NOMO-1 (cell line): ENCODE measurements around the gene ELFN1.

ENCODE experiments used
- DNase-seq, 2 experiments: peaks; one replicate each; lab custom pipeline; 2025; ENCODE audit not compliant: unreplicated experiment in 2 of 2; lab: John Stamatoyannopoulos, UW

Gene ELFN1

DNA sequence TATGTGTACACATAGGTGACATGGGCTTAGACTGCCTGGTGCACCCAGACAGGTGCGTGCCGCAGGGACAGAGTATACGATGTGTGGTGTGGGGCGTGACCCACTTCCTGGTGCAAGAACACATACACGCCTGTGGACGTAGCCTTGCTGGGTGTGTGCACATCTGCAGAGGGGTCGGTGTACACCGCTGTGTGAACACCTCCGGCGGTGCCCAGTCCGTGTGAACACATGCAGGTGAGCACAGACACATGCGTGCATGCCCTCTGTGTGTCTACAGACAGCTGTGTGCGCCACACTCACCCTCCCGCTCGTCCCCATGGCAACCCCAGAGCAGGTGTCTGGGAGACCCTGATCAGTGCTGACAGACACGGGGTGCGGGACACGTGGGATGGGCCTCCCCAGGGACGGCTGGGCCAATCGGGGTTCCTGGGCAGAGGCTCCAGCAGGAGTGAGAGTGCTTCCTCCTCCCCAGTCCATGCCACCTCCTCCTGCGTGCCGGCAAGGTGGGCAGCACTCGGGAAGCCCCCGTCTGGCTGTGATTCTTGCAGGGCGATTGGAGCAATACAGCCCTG, 23.4 kb downstream of the ELFN1 start:
- no peak for DNase-seq

- DNase-seq, result no peak
Observed at GRCh38 chr7:1693991-1694524, 24.0 kb downstream of the ELFN1 start.

DNA sequence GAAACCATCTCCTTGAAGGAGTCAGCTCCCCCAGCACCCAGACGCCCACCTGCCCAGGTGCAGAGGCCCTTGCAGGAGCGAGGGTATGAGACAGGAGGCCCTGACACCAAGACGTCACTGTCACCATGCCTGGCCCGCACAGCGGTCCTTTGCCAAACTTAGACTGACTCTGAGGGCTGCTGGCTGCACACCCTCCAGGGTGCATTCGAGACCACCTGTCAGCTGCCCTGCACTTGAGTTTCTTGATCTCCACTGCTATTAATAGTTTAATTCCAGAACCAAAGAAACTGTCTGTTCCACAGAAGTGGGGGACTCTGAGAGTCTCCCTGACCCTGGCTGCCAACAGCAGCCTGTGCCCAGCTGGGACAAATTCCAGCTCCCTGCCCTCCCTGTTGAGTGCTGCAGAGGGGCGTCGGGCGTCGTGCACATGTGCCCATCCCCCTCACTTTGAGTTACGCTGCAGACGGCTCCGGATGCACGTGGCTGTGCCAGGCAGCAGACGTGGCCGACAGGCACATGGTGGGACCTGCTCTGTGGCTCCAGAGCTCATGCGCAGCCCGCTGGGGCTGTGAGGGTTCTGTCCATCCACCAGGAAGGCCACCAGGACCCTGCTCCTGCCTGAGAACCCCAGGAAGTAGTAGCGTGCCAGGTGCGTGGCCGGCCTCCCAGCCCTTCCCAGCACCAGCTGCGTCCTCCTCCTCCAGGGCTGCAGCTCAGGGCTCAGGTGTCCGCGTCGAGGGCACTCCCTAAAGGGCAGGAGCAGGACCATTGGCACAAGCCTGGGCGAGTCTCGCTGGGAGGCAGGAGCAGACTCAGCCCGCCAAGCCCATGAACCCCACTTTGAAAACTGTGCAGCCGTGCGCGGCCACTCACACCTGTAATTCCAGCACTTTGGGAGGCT, 24.8 kb downstream of the ELFN1 start:
- DNase-seq, result no peak

GRCh38 chr7:1695800-1696454, 25.9 kb downstream of the ELFN1 start:
- no peak for DNase-seq

DNA sequence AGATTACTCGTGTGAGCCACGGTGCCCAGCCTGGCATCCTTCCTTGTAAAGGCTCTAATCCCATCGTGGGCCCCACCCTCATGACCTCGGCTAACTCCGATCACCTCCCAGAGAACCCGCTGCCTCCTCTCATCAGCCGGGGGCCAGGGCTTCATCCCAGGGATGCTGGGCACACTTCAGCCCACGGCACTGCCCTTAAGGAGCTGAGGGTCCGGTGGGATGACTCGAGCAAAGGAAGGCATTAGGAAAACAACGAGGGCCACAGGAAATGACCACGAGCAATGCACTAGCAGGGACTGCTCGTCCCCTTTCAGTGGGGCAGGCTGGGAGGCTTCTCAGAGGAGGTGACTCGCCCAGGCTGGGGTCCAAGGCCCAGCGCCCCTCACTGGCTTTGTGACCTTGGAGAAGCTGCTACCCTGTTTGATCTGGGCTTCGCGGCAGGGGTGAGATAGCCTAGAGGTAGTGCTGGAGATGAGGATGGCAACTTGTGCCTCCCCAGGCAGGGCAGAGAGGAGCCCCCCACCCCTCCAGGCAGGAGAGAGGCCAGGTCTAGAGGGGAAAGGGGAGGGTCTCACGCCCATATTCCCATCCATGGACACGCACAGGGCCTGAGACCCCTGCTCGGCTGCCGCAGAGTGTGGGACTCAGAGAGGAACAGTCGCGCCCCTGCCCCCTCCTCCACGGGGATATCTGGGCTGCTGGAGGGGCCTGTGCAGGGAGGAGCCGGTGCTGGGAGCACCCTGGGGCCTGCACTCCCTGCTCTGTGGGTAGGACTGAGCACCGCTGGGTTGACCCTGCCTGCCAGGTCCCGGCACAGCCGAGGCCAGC, 26.8 kb downstream of the ELFN1 start:
- DNase-seq, result no peak

DNA sequence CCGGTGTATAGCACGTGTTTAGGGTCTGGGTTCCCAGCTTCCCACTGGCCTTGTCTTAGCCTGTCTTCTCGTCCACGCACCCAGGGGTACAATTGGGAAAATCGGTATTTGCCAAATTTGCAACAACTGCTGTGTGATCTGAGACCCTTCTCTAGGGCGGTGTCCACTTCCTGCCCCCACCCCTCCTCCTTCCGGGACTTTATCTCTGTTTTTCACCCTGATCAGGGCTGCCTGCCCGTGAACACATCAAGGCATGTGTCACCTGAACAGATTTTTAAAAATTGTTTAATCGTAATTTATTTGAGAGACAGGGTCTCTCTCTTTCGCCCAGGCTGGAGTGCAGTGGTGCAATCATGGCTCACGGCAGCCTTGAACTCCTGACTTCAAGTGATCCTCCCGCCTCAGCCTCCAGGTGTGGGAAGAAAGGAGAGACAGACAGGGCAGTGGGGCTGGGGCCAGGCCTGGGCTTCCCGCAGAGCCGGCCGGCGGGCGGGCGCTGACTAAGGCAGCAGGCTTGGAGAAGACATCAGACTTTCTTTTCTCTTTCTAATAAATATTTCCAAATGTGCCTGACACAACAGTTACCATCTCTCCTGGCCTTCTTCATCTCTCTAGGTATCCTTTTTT, 27.5 kb downstream of the ELFN1 start:
- no peak for DNase-seq

- DNase-seq, result no peak
Observed at GRCh38 chr7:1698201-1698600, 28.1 kb downstream of the ELFN1 start.

DNA sequence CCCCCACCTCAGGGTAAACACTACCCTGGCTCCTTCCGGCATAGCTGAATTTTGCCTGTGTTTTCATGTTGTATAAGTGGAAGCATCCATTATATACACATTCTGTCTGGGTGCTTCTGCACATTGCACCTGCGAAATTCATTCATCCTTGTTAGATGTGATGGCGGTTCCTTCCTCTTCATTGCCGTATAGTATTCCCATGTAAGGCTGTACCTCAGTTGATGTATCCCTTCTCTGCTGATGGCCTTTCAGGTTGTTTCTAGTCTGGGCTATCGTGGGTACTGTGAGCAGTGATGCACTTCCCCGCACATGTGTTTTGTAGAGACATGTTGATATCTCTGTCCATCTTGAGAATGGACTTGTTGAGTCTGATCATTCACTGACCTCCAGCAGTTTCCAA, 28.9 kb downstream of the ELFN1 start:
- no peak for DNase-seq

DNA sequence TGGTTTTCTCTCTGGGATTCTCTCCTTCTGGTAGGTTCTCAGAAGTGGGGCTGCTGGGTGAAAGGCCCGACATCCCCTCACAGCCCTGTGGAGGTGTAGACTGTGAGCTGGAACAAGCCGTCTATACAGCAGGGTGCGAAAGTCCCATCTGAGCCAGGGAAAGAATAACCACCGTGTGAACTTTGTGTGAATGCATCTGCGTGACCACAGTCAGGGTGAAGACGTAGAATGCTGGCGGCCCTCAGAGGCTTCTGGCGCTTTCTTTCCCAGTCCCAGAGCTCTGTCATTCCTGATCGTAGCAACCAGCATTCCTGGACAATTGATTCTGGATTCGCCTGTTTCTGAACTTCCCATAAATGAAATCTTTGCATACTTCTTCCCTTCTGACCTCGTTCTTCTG, 30.0 kb downstream of the ELFN1 start:
- no peak for DNase-seq

GRCh38 chr7:1700536-1701333, 30.7 kb downstream of the ELFN1 start:
- no peak for DNase-seq

DNA sequence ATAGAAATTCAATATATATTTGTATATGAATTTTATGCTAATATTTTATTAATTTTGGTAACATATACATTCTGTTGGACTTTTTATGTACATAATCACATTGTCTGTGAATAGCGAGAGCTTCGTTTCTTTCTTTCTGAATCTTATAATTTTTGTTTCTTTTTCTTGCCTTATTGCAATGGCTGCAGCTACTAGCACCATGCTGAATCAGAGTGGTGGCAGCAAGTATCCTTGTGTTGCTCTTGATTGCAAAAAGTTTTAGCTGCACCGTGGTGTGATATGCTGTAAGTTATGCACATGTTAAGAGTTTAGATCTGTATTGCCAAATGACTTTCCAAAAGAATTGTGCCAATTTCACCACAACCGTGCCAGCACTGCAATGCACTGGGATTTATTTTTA, 32.6 kb downstream of the ELFN1 start:
- DNase-seq, result no peak

- no peak for DNase-seq
Observed at GRCh38 chr7:1703441-1703840, 33.4 kb downstream of the ELFN1 start.

DNA sequence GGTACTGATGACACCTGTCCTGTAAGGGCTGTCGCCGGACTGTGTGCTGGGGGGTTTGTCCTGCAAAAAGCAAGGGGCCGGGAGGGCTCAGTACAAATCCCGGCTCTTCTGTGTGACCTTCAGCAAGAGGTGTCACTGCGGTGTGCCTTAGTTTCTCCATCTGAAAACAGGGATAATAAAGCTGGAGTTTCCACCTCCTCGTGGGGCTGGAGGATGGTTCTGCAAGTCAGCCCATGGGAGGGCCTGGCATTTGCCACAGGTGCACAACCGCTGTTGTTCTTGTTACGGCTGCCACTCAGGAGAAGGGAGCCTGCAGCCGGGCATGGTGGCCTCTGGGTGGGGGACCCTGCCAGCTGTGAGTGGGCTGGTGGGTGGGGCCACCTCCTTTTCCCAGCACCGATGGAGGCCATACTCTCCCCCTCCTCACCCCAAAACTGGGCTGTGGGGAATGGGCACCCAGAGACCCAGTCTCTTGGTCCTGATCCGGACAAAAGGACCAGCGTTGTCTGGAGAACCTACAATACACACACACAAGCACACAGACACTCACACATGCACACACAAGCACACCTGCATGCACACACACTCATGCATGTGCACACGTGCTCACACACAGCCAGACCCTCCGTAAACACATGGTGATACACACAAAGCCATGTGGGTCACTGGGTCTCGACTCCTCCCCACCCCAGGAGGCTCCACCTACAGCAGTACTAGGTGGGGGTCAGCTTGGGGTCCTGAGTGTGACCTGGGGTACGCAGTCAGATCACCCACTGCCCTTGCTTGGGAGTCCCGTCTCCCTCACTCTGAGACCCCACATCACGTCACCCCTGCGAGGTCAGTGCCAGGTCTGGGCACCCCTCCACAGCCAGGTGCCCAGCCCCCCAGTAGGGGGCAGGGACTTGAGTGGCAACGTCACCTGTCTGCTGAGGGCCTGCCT, 34.1 kb downstream of the ELFN1 start:
- DNase-seq, result no peak

DNA sequence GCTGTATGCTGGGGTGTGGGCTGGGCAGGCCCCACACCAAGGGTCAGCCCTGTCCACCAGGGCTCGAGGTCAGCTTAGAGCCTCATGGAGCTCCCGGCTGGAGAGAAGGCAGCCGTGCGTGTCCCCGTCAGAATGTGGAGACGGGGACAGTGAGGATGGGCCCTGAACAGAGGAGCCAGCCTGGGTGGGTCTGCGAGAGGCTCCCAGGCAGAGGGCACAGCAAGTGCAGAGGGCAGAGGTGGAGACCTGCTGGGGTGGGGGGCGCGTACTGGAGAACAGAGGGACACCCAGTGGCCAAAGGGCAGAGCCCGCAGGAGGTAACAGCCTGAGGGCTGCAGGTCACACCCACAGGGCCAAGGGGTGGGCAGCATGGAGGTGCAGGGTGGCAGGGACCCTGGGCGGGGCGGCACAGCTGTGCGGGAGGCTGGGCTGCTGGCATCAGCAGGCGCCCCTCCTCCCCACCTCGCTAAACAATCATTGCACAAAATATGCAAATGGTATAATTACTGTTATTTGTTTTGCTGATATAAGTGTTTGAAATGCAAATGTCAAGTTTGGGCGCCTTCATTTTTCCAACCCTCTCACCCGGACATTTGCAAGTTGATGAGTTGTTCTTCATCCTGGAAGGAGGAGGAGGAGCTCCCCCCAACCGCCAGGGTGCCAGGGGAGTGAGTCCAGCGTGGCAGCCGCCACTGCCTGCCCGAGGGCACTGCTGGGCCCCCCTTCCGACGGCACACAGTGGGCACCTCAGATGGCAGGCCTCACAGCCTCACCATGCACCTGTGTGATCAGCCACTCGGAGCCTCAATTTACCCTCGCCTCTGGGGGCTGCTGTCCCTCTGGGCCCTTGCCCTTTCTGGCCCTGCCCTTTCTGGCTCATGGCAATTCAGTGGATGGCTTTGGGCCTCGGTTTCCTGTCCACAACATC, 35.0 kb downstream of the ELFN1 start:
- DNase-seq, result no peak

GRCh38 chr7:1705856-1706255, 35.8 kb downstream of the ELFN1 start:
- no peak for DNase-seq

- DNase-seq, result no peak
Observed at GRCh38 chr7:1706381-1706720, 36.3 kb downstream of the ELFN1 start.
